Astrocyte of the cerebellum (primary cell): ENCODE data around the gene WAPL.
A peak's percentile ranks its signal among the peaks of the same experiment; 100 is the strongest.
"Not testable (repeated sequence)": the region's sequence is repeated elsewhere in the genome, so short reads cannot be mapped to it uniquely, and the experiment has no call there.

Experiments used
- DNase-seq: peaks from one replicate; pipeline ENCODE4 v3.0.0-alpha.2; 2011; ENCODE audit warnings: low read depth
- H3K4me3 ChIP-seq: 2 replicates; pipeline ENCODE4 v1.5.1; 2011; ENCODE audit warnings: mild to moderate bottlenecking, low read depth, low read length, moderate library complexity
- in situ Hi-C: cut with HindIII; loops from 2 replicates; pipeline ENCODE4 v1.10.0; 2017; ENCODE audit warnings: low sequenced_read_pairs
- TF ChIP-seq, protein P1 (sequence below): IDR thresholded peaks from 2 replicates; pipeline ENCODE4 v1.5.1; 2012; ENCODE audit warnings: low read length, low read depth, moderate library complexity, mild to moderate bottlenecking; ENCODE audit errors: missing control alignments

Gene WAPL

DNA sequence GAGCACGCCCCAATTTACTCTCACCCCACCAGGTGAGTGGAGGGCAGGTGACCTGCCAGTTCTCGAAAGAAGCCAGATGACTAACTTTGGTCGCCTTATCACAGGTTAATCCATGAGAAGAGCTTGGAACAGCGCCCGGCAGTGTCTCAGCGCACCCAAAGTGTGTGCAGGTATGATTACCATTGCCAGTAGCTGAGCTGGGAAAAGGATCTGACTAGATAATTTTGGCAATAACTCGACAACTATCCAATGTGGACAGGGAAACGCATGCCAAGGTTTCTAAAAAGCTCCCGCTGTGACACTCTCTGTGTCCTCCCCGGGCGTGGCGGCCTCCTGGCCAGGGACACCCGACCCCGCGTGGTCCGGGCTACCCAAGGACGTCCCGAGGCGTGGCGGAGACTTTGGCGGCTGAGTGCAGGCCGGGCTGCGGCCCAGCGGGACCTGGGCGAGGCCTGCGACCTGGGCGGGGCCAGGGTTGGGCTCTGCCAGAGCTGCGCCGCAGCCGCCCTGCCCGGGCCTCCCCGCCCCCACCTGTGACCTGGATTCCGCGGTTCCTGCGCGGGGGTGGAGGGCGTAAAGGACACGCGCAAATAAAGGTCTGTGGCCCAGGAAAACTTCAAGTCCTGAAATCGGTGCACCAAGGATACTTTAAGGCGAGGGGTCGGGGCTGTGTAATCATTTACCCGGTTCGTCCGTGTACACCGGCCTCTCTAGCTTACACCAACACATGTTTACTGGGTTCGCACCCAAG, 13.7 kb upstream of the WAPL start:
- in situ Hi-C loops: no loop called here

DNA sequence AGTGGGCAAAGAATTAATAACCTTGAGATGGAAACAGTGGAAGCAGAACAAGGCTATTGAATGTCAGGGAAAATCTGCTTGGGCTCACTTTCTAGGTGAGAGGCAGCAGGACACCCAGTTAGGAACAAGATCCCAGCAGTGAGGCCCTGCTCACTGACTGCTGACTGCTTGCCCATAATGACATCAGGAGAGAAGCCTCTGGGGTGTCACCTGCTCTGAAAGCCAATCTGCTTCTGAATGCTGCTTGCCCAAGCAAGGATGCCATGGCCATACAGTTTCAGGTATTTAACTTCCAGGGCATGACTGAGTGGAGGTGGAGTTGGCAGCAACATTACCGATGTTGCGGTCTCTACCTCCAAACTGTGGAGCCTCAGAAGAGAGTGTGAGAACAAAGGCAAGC, 11.7 kb upstream of the WAPL start:
- TF ChIP-seq, protein P1, sequence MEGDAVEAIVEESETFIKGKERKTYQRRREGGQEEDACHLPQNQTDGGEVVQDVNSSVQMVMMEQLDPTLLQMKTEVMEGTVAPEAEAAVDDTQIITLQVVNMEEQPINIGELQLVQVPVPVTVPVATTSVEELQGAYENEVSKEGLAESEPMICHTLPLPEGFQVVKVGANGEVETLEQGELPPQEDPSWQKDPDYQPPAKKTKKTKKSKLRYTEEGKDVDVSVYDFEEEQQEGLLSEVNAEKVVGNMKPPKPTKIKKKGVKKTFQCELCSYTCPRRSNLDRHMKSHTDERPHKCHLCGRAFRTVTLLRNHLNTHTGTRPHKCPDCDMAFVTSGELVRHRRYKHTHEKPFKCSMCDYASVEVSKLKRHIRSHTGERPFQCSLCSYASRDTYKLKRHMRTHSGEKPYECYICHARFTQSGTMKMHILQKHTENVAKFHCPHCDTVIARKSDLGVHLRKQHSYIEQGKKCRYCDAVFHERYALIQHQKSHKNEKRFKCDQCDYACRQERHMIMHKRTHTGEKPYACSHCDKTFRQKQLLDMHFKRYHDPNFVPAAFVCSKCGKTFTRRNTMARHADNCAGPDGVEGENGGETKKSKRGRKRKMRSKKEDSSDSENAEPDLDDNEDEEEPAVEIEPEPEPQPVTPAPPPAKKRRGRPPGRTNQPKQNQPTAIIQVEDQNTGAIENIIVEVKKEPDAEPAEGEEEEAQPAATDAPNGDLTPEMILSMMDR: no peak
- H3K4me3 ChIP-seq: no peak overlapping the region
- in situ Hi-C loops: no loop called here
- DNase-seq: no peak

More for the DNA sequence above, 13.7 kb upstream of the WAPL start:
- DNase-seq: no peak
- TF ChIP-seq, protein P1: no peak
- peak overlapping the region; percentile 31 for H3K4me3 ChIP-seq

DNA sequence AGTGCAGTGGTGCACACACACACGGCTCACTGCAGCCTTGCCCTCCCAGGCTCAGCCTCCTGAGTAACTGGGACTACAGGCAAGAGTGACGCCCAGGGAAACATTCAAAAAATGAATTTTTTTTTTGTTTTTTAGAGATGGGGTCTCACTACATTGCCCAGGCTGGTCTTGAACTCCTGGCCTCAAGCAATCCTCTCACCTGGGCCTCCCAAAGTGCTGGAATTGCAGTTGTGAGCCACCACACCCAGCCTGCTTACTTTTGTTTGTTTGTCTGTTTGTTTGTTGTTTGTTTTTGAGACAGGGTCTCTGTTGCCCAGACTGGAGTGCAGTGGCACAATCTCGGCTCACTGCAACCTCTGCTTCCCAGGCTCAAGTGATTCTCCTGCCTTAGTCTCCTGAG, 7.1 kb upstream of the WAPL start:
- H3K4me3 ChIP-seq, in situ Hi-C loops, DNase-seq: not testable (repeated sequence)

DNA sequence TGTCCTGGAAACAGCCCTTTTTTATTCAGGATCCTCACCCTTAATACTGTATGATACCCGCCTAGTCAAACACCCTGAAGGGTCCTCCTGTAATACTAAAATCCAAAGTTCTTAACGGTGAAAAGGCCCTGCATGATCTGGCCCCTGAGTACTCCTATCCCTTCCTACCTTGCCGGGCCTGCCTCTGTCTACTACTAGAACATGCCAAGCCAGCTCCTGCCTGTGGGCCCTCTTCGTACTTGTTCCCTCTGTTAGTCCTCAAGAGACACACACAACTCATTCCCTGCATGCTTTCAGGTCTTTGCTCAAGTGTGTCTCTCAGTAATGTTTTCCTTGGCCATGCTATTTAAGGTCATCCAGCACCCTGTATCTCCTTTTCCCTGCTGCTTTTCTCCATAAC, 5.0 kb upstream of the WAPL start:
- TF ChIP-seq, protein P1: no peak
- no peak for DNase-seq
- in situ Hi-C loops: no loop called here
- no peak overlapping the region for H3K4me3 ChIP-seq

DNA sequence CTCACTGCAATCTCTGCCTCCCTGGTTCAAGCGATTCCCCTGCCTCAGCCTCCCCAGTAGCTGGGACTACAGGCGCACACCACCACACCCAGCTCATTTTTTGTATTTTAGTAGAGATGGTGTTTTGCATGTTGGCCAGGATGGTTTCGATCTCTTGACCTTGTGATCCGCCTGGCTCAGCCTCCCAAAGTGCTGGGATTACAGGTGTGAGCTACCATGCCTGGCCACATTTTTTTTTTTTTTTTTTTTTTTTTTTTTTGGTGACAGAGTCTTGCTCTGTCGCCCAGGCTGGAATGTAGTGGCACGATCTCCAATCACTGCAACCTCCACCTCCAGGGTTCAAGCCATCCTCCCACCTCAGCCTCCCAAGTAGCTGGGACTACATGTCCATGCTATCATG, 4.1 kb upstream of the WAPL start:
- in situ Hi-C loops, H3K4me3 ChIP-seq, DNase-seq: not testable (repeated sequence)

DNA sequence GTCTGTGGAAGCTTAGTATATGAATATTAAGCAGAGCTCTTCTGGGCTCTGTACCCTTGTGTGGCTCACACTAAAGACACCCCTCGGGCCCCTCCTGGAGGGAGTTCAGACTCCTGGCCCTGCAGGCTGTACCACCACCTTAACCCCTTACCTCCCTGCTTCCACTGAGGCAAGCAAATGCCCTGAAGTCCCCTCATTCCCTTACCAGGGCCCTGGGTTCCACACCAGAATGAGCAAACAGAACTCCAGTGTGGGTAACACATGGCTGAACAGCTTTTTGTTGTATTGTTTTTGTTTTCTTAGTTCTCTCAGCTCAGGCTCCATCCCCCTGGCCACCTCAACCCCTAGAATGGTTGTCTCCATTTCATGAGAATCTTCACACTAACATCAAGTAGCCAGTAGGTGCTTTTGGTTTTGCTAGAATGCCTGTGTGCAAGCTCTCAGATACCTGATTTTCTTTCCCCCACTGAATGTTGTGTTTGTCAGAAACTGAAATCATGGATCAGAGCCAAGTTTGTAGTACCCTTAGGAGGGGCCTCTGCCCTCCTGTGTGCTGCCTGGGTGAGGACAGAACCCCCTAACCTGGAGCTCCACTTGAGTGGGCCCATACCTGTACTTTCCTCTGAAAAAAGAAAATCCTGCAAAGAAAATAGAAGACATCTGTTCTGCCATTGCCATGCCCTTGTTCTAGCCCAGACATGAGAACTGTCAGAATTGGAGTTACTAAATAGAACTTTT, 2.8 kb upstream of the WAPL start:
- in situ Hi-C loops: no loop called here
- TF ChIP-seq, protein P1: no peak
- DNase-seq: no peak
- no peak overlapping the region for H3K4me3 ChIP-seq

DNA sequence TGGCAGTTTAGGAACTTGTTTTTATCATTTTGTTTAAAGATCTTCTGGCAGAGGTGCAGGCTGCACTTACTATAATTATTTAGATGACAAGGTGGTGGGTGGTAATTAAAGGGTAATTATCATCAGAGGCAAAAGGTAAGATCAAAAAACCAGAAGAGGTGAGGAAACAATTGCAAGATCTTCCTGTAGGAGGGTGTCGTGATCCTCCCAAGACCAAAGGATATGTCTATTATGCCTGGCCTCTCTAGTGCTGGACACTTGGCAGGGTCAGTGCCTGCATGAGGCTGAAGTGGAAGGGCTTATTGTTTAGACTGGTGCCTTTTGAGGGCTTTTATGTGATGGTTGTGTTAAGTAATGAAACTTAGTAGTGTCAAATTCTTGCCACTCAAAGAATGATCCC, 1.8 kb upstream of the WAPL start:
- in situ Hi-C loops: no loop called here
- no peak for DNase-seq
- no peak overlapping the region for H3K4me3 ChIP-seq
- TF ChIP-seq, protein P1: peak; percentile 45
